ENCODE data around the gene TTC7B. TPM values are rescaled to one million over a fixed set of nuclear protein-coding genes. Genes with fewer than 3 reads are reported as not detected.

TTC7B gene
- total RNA-seq, 4 donors from 2014 or later: 3.3 to 18.1 (median 10.0) TPM

- intact Hi-C loops (cut with DNase I): no loop called here
- TF ChIP-seq, protein P1, sequence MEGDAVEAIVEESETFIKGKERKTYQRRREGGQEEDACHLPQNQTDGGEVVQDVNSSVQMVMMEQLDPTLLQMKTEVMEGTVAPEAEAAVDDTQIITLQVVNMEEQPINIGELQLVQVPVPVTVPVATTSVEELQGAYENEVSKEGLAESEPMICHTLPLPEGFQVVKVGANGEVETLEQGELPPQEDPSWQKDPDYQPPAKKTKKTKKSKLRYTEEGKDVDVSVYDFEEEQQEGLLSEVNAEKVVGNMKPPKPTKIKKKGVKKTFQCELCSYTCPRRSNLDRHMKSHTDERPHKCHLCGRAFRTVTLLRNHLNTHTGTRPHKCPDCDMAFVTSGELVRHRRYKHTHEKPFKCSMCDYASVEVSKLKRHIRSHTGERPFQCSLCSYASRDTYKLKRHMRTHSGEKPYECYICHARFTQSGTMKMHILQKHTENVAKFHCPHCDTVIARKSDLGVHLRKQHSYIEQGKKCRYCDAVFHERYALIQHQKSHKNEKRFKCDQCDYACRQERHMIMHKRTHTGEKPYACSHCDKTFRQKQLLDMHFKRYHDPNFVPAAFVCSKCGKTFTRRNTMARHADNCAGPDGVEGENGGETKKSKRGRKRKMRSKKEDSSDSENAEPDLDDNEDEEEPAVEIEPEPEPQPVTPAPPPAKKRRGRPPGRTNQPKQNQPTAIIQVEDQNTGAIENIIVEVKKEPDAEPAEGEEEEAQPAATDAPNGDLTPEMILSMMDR (IDR thresholded peaks at IDR 0.05): no peak
- no peak for TF ChIP-seq POLR2A (IDR thresholded peaks at IDR 0.05)
- H3K36me3 ChIP-seq: no peaks in the 10 kb centered on the region
- no peak for DNase-seq
- H3K27ac ChIP-seq: no peak overlapping the region
- H3K27me3 ChIP-seq: peaks cover 0 to 3% (median 0%) of the 10 kb centered on the region in 4 donors
- 71 to 80% methylated on average over 3 of the region's 3 CpGs for WGBS, 2 donors
- H3K9me3 ChIP-seq: no peaks in the 10 kb centered on the region
- H3K4me3 ChIP-seq: no peak overlapping the region
- peaks cover 0 to 8% (median 0%) of the 10 kb centered on the region in 3 donors for H3K4me1 ChIP-seq
These were observed 331.9 kb downstream of the TTC7B start for GRCh38 chr14:90484291-90484690.

DNA sequence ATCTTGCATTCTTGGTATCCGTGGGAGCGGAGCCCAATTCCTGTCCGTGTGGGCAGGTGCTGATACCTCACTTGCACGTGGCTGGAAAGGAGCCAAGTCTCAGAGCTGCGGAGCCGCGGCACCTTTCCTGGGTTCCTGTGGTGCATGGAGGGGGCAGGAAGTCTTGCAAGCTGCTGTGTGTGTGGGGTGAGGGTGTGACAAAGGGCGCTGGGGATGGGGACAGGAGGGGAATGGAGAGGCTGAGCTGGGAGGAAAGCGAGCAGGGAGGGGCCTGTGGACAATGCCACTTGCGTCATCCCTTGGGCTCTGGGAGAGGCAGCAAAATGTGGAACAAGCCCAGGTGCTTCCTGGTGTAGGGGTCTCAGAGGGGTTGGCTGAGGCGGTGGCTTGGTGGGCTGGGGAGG is 332.7 kb downstream of the TTC7B start:
- TF ChIP-seq, protein P1 (IDR thresholded peaks at IDR 0.05): no peak
- no peak for TF ChIP-seq POLR2A (IDR thresholded peaks at IDR 0.05)
- WGBS, 2 donors: 9 to 21% methylated on average over 4 to 6 of the region's 11 CpGs
- H3K27me3 ChIP-seq: peaks cover 0 to 3% (median 0%) of the 10 kb centered on the region in 4 donors
- peaks cover 0 to 8% (median 0%) of the 10 kb centered on the region in 3 donors for H3K4me1 ChIP-seq
- DNase-seq: no peak
- no peaks in the 10 kb centered on the region for H3K36me3 ChIP-seq
- H3K4me3 ChIP-seq: no peak overlapping the region
- no peak overlapping the region for H3K27ac ChIP-seq
- intact Hi-C loops (cut with DNase I): no loop called here
- H3K9me3 ChIP-seq: no peaks in the 10 kb centered on the region

DNA sequence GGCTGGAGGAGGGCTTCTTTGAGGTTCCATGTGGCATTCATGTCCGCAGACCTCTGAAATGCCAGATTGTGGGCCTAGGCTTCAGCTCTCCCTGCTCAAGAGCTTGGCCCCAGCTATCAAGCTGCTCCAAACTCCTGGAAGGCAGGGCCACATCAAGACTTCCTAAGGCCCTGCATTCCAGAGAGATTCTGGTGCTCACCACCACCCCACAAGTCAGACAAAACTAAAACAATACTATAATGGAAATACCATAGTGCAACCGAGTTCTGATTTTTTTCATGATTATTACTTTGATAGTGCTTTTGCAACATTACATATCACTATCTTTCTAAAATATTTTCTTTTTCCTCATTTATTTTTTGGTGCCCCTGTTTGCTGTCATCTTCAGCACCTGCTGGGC is 333.1 kb downstream of the TTC7B start:
- Histone ChIP-seq H3K9me3 (no peaks in the 10 kb centered on the region), H3K4me1 (peaks cover 0 to 8% (median 0%) of the 10 kb centered on the region in 3 donors), H3K4me3 (no peak overlapping the region), H3K27me3 (peaks cover 0 to 3% (median 0%) of the 10 kb centered on the region in 4 donors), H3K36me3 (no peaks in the 10 kb centered on the region), H3K27ac (no peak overlapping the region)
- no peak for DNase-seq
- intact Hi-C loops (cut with DNase I): no loop called here
- no peak for TF ChIP-seq POLR2A (IDR thresholded peaks at IDR 0.05)
- TF ChIP-seq, protein P1 (IDR thresholded peaks at IDR 0.05): no peak
- 81 to 83% methylated on average over 2 of the region's 2 CpGs for WGBS, 2 donors

DNA sequence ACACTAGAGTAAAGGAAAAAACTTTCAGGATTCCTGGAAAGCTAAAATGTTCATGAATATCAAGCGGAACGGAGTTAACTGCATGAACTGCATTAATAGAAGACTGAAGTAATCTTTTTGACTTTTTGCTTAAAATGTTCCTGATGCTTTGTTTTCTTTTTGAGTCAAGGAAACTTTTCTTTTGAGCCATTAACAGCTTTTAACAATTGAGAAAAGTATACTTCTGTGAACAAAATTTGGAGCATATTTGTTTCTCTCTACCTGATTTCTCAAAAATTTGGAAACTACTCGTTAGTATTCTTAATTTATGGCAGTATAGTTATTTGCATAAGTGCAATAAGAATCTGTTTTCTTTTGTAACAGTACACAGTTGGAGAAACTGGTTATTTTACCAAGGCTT is 340.9 kb downstream of the TTC7B start:
- no peak for TF ChIP-seq POLR2A (IDR thresholded peaks at IDR 0.05)
- TF ChIP-seq, protein P1 (IDR thresholded peaks at IDR 0.05): no peak
- H3K4me3 ChIP-seq: no peak overlapping the region
- intact Hi-C loops (cut with DNase I): no loop called here
- no peaks in the 10 kb centered on the region for H3K4me1 ChIP-seq
- H3K9me3 ChIP-seq: peaks cover 0 to 8% (median 5%) of the 10 kb centered on the region in 3 donors
- no peaks in the 10 kb centered on the region for H3K27me3 ChIP-seq
- H3K27ac ChIP-seq: no peak overlapping the region
- 64 to 90% methylated on average over 3 of the region's 3 CpGs for WGBS, 2 donors
- H3K36me3 ChIP-seq: no peaks in the 10 kb centered on the region
- DNase-seq: no peak

Other genes with a start within 250 kb of the TTC7B start
- 10 to 100 TPM in 1 of 4 donors, 1 to 10 TPM in 3; 3.1 to 10.5 (median 8.1) TPM for gene RPS6KA5, start 244.2 kb upstream of the TTC7B start, total RNA-seq

All from esophagus squamous epithelium (tissue), 5 donors.